GM20431 (cell line): ENCODE data around the gene SLC39A7.
"Not testable (repeated sequence)": the region's sequence is repeated elsewhere in the genome, so short reads cannot be mapped to it uniquely, and the experiment has no call there.

Source experiments
- in situ Hi-C: fragments of 300-500 bp; cut with MseI, MboI; formaldehyde crosslinking; loops from one replicate; pipeline ENCODE4 v1.15.0; 2020; ENCODE audit warnings: low sequenced_read_pairs; ENCODE audit not compliant: unreplicated experiment

The SLC39A7 gene

GRCh38 chr6:33217246-33217645 is 16.6 kb downstream of the SLC39A7 start:
- in situ Hi-C loops: no loop called here

DNA sequence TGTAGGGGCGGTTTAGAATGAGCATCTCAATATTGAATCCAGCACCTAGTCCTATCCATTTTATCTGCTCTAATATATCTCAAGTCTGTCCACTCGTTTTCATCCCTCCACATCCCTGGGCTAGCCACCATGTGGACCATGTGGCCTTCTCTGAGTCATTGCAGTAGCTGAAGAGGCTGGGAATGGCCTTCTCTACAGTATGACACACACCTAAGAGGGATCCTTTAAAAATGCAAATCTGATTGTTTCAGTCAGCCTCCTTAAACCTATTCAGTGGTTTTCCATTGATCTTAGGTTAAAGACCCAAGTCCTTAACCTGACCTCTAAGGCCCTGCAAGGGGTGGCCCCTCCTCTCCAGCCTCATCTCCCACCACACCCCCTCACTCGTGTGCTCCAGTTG is 17.0 kb downstream of the SLC39A7 start:
- in situ Hi-C loops: no loop called here

DNA sequence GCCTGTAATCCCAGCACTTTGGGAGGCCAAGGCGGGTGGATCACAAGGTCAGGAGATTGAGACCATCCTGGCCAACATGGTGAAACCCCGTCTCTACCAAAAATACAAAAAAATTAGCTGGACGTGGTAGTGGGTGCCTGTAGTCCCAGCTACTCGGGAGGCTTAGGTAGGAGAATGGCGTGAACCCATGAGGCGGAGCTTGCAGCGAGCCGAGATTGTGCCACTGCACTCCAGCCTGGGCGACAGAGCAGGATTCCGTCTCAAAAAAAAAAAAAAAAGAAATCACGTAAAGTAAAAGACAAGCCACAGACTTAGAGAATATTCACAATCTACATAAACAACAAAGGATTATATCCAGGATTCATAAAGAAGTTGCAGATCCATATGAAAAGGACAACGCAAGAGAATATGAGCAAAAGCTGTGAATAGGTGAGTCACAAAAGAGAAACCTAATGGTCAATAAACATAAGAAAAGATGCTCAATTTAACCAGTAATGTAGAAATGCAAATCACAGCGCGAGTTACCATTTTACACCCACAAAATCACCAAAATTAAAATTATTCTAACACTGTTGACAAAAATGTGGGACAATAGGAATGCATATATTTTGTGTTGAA is 25.9 kb downstream of the SLC39A7 start:
- in situ Hi-C loops: not testable (repeated sequence)

DNA sequence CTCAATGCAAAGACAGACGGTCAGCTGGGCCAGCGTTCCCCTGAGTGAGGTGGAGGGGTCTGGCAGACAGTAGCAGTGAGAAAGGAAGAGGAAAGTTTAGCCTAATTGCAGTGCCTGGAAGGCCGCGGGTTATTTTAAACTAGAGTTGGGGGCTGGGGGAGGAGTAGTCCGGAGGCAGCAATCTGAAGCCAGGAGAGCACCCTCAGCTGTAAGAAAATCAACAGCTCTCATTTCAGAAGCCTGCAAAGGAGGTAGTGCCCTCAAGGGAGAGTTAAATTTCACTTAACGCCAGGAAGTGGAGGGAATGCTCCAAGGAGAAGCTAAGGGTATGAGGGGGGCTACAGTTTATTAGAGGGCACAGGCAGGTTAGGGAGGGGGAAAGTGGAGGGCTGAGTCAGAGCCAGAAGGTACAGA is 34.6 kb downstream of the SLC39A7 start:
- in situ Hi-C loops: no loop called here

- in situ Hi-C loops: no loop called here
These were observed 35.7 kb downstream of the SLC39A7 start for GRCh38 chr6:33236328-33236727.

DNA sequence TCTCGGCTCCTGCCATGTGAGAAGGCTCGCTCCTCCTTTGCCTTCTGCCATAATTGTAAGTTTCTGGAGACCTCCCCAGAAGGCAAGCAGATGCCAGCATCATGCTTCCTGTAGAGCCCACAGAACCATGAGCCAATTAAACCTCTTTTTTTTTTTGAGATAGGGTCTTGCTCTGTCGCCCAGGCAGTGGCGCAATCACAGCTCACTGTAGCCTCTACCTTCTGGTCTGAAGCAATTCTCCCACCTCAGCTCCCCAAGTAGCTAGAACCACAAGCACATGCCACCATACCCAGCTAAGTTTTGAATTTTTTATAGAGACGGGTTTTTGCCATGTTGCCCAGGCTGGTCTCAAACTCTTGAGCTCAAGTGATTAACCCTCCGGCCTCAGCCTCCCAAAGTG is 36.2 kb downstream of the SLC39A7 start:
- in situ Hi-C loops: no loop called here

- in situ Hi-C loops: no loop called here
These were observed 37.1 kb downstream of the SLC39A7 start for GRCh38 chr6:33237741-33238140.

DNA sequence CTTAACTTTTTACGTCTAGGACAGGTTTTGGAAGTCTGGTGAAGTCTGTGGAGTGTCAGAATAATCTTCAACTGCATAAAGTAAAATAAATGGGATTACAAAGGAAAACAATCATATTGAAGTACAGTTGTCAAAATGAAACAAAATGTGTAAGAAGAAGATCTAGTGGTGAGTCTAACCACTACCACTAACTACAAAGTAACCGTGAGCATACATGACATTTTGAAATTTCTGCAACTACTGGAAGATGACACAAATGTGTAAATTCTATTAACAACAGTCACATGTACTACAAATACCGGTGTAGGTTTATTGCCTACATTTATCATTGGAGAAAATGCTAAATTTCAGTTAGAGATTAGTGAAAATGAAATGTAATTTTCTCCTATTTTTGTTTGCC is 41.3 kb downstream of the SLC39A7 start:
- in situ Hi-C loops: loop anchor here (10.0 kb wide), 1 partner anchor 77 kb away; no protein-coding TSS in a partner anchor

- in situ Hi-C loops: loop anchor here (10.0 kb wide), 1 partner anchor 79 kb away; no protein-coding TSS in a partner anchor
These were observed 42.8 kb downstream of the SLC39A7 start for GRCh38 chr6:33243476-33243875.

- in situ Hi-C loops: loop anchor here (10.0 kb wide), 1 partner anchor 83 kb away; no protein-coding TSS in a partner anchor
These were observed 47.4 kb downstream of the SLC39A7 start for GRCh38 chr6:33247977-33248642.

- in situ Hi-C loops: loop anchor here (10.0 kb wide), 1 partner anchor 84 kb away; no protein-coding TSS in a partner anchor
These were observed 47.9 kb downstream of the SLC39A7 start for GRCh38 chr6:33248643-33248931.

DNA sequence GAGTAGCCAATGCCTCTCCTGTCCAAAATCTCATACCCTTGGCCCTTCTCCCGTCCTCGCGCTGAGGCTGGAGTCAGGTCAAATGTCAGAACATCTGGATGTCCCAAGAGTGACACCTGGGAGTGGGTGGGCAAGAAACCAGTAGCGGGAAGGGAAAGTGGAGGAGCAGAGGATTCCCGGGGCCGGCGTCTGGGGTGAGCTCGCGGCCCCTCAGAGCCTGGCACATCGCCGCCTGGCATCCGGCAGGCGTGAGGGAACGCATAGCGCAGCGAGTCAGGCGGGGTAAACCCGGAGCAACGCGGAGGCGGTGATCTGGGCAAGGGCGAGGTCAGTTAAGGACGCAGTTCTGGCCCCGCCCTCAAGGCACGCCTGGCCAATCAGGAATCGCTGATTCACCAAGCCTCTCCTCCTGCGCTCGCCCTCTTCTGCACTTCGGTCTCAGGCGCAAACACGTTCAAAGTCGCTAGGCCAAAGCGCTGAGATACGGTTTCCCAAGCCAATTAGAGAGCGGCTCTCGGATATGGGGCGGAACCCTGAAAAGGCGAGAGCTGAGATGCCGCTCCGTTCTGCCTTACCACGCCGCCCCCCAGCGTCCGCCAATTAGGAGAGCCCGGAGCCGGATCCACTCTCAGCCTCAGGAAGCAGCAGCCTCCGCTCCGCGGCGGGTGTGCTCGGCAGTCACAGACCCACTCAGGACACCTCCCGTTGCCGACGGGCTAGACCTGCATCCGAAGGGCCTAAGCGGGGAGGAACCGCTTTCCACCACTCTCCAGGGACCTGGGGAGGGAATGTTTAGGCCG is 48.5 kb downstream of the SLC39A7 start:
- in situ Hi-C loops: loop anchor here (10.0 kb wide), 1 partner anchor 84 kb away; no protein-coding TSS in a partner anchor

DNA sequence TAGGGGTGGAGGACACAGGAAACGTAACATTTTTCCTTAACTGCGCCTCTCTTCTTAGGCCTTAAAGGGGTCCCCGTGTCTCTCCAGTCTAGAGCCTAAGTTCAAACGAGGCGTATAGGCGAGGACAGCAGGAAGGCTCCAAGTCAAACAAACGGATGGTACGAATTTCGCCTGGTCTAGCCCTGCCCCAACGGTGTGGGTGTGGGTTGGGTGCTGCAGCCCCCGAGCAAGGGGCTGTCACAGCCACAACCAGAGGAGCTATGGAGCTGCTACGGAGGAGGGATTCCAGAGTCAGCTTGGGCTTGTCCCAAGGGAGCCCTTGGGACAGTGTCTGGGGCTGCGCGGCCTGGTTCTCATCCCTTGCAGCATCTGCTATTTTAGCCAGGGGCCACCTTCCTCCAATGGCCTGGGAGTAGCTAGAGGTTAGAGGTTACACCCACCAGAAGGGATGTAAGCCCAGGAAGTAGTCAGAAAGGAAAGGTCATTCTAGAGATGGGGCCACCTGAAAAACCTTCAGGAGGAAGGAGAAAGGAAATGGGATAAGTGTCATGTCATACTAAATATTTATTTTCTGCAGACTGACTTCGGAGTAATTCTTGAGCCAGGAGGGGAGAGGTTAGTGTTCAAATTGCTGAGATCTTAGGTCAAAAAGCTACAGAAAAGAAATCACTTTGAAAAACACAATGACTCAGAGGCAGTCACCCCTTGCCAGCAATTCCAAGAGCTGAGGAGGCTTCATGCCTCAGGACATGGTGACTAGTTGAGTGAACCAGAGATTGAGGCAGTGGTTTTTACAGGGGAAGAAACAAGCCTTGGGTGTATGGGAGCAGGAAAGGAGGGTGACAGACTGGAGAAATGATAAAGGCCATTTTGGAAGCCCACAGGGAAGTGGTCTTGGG is 49.3 kb downstream of the SLC39A7 start:
- in situ Hi-C loops: loop anchor here (10.0 kb wide), 1 partner anchor 85 kb away; no protein-coding TSS in a partner anchor

- in situ Hi-C loops: no loop called here
These were observed 50.1 kb downstream of the SLC39A7 start for GRCh38 chr6:33250731-33251130.

GRCh38 chr6:33251395-33252012 is 50.8 kb downstream of the SLC39A7 start:
- in situ Hi-C loops: no loop called here

DNA sequence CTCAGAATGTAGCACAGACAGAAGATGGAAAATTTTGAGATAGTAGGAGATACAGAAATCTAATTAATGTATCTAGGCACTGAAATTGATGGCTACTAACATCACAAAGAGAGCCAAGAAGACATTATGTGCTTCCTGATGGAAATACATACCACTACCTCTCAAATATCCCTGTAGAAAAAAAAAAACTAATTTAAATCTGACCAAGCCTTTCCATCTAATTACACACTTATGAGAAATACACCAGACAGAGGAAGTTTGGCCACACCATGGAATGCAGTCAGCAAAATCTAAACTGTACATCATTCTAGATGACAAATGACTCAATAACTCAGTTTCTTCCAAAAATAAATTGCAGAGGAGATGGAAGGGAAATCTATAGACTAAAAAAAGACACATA is 52.1 kb downstream of the SLC39A7 start:
- in situ Hi-C loops: no loop called here
